HuH-7.5 (cell line): Measurements from ENCODE around the gene RASGRF2.
"Not testable (repeated sequence)": the region's sequence is repeated elsewhere in the genome, so short reads cannot be mapped to it uniquely, and the experiment has no call there.

Source experiments
- DNase-seq: peaks from one replicate; pipeline ENCODE4 v3.0.0; 2011; ENCODE audit warnings: low spot score

Gene RASGRF2

DNA sequence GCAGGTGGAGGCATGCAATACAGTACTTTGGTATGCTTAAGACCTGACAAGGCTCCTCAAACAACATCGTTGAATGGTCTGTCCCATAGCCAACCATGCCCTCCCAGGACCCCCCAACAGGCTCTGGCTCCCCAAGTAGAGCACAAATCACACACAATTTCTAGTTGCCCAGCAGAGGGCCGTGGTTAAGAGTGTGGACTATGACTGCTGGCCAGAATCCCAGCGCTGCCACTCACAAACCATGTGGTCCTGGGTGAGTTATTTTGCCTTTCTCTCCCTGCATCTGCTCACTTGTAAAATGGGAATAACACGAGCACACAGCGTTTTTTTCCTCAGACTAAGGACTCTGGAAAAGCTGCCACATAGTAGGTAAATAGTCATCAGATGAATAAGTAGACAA lies 279.4 kb downstream of the RASGRF2 start:
- no peak for DNase-seq

- no peak for DNase-seq
Measured at GRCh38 chr5:81241001-81241400, 280.8 kb downstream of the RASGRF2 start.

GRCh38 chr5:81241961-81242648 lies 281.9 kb downstream of the RASGRF2 start:
- no peak for DNase-seq

GRCh38 chr5:81242906-81243436 lies 282.8 kb downstream of the RASGRF2 start:
- no peak for DNase-seq

- DNase-seq: no peak
Measured at GRCh38 chr5:81244451-81244850, 284.3 kb downstream of the RASGRF2 start.

DNA sequence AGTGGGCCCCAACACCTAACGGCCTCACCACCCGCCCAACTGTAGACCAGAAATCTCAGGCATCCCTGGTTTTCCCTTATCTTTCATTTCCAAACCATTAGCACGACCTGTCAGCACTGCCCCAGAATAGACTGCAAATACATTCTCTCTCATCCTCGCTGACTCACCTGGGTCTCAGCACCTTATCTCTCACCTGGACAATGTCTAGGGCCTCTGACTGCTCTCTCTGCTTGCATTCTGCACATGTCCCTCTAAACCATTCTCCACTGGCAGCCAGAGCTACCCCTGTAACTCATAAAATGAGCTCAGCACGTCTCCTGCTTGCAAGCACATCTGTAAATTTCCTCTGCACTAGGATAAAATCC lies 285.7 kb downstream of the RASGRF2 start:
- DNase-seq: no peak

GRCh38 chr5:81246697-81247096 lies 286.5 kb downstream of the RASGRF2 start:
- no peak for DNase-seq

DNA sequence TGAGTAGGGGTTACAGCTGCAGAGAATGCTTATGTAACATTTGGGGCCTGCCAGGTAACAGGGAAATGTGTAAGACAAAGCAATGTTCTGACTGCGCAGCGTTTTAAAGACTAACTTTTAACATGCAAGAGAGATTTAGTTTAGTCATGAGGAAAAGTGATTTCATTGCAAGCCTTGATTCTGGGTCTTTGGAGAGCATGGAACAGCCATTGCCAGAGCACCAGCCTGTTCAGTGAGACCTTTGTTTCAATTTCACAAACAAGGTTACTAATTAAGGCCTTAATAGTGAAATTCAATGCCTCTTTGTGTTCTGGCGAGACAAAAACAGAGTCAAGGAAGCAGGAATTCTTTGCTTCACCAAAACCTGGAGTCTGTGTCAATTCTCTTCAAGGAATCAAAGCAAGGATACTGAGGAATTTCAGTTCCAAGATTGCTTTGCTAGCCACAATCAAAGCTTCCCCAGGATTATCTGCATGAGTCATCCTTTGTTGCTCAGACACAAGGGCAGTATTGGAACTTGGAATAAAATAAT lies 287.3 kb downstream of the RASGRF2 start:
- no peak for DNase-seq

- no peak for DNase-seq
Measured at GRCh38 chr5:81249240-81249639, 289.1 kb downstream of the RASGRF2 start.

DNA sequence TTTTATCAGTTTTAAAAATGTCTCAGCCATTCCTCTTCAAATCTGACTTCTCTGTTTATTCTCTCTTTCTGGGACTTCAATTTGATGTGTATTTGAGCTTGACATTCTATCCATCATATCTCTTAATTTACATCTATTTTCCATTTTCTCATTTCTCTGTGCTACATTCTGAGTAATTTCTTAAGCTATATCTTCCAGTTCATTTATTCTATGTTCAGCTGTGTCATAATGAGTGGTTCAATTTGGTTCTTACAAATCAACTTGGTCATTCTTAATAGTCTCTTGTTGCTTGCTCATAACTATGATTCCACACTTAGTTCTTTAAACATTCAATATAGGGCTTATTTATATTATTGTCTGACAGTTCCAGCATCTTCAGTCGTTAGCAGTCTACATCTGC lies 289.8 kb downstream of the RASGRF2 start:
- DNase-seq: no peak

- no peak for DNase-seq
Measured at GRCh38 chr5:81251922-81252321, 291.8 kb downstream of the RASGRF2 start.

GRCh38 chr5:81252904-81253303 lies 292.7 kb downstream of the RASGRF2 start:
- DNase-seq: no peak

- no peak for DNase-seq
Measured at GRCh38 chr5:81253875-81254274, 293.7 kb downstream of the RASGRF2 start.

DNA sequence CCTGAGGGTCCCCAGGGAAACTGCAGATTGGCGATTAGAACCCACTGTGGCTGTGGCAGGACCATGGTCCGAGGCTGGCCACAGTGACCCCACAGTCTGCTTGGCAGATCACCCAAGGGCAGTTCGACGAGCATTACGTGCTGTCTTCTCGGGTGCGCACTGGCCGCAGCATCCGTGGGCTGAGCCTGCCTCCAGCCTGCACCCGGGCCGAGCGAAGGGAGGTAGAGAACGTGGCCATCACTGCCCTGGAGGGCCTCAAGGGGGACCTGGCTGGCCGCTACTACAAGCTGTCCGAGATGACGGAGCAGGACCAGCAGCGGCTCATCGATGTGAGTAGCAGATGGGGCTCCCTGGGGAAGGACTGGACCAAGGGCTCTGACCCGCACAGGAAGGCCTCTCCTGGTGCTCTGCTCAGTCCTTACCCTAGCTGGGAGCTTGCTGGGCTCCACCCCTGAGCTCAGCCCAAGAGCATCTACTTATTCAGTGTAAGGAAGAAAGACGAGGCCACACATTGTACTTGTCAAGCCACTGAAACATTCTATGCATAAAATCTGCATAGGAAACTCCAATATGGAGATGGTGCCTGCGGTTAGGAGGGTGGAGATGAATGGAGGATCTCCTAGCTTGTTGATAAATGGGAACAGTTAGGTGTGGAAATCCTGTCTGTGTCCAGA lies 294.9 kb downstream of the RASGRF2 start:
- DNase-seq: no peak

GRCh38 chr5:81256766-81257165 lies 296.6 kb downstream of the RASGRF2 start:
- DNase-seq: no peak

DNA sequence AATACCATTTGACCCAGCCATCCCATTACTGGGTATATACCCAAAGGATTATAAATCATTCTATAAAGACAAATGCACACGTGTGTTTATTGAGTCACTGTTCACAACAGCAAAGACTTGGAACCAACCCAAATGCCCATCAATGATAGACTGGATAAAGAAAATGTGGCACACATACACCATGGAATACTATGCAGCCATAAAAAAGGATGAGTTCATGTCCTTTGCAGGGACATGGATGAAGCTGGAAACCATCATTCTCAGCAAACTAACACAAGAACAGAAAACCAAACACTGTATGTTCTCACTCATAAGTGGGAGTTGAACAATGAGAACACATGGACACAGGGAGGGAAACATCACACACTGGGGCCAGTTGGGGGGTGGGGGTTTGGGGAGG lies 302.6 kb downstream of the RASGRF2 start:
- DNase-seq: not testable (repeated sequence)

- no peak for DNase-seq
Measured at GRCh38 chr5:81265101-81265500, 304.9 kb downstream of the RASGRF2 start.

DNA sequence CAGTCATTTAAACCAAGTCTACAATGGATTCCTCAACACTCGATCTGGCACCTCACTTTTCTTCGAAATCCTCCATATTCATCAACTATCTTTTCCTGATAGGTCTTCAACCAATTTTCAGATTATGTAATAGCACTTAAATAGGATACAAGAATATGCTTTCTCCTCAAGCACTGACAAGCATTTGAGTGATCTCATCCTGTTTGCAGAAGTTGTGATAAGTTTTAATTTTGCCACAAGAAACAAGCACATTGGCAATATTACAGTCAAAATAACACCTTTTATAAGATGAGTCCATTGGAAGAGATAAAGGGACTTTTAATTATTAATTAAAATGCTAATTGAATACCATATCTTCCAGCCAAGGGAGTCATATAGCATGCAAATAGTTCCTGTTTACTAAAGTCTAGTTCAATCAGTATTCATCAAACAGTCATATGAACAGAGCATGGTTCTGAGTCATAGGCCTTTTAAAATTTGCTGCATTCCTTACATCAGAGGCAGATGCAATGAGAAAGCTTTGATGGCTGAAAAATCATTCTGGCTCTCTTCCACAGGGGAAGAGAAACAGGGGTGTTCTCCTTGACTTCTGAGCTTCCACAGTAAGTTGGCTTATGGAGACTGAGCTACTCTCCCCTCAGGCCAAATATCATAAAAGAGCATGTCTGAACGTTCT lies 308.5 kb downstream of the RASGRF2 start:
- DNase-seq: no peak

- DNase-seq: no peak
Measured at GRCh38 chr5:81269751-81270393, 309.7 kb downstream of the RASGRF2 start.

DNA sequence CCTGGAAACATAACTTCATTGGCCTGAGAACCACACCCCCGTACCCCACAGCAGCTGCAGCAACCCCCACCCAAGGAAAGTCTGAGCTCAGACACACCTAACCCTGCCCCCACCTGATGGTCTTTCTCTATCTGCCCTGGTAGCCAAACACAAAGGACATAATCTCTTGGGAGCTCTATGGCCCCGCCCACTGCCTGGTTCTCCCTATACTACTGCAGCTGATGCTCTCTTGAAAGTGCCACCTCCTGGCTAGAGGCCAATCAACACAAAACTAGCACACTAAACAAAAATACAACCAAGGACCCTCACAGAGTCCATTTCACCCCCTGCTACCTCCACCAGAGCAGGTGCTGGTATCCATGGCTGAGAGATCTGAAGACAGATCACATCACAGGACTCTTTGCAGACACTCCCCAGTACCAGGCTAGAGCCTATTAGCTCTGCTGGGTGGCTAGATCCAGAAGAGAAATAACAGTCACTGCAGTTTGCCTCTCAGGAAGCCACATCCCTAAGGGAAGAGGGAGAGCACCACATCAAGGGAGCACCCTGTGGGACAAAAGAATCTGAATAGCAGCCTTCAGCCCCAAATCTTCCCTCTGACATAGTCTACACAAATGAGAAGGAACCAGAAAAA lies 310.3 kb downstream of the RASGRF2 start:
- not testable (repeated sequence) for DNase-seq
